ENCODE measurements around the gene SERP2. TPM values are rescaled to one million over a fixed set of nuclear protein-coding genes. Genes with fewer than 3 reads are reported as not detected.

SERP2 gene
- polyA plus RNA-seq, 1 experiment = 5.4 TPM

DNA sequence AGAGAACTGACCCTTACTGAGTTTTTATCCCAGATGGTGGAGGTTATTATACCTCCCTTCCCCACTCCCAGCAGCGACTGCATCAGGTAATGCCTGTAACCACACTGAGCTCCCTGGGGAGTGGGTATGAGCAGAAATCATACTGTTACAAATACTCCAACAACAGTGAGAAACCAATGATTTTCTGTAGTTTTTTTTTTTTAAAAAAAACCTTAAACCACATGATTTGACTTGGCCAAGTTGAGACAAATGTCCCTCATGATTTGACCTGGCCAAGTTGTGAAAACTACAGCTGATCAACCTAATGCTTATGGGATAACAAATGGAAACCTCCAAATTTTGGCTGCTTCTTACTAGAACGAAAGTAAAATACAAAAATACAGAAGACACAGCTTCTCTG lies 33.1 kb upstream of the SERP2 start:
- Histone ChIP-seq H3K36me3 (ENCODE audit: control insufficient read depth, insufficient read depth, low read length) (no peaks in the 10 kb centered on the region), H3K4me3 (ENCODE audit: low read depth, low read length) (no peak overlapping the region), H3K27me3 (ENCODE audit: control insufficient read depth, insufficient read depth, low read length) (peaks cover 2% of the 10 kb centered on the region)
- DNase-seq (ENCODE audit: low read depth) = no peak
- CTCF ChIA-PET = interaction anchor here (0.6 kb wide), 1 partner anchor 397 kb away, joined by 4 read pairs; no protein-coding TSS in a partner anchor
- POLR2A ChIA-PET = no interaction called here
- no peak for TF ChIP-seq CTCF (IDR thresholded peaks at IDR 0.05; ENCODE audit: insufficient read depth, low read depth, low read length)

GRCh38 chr13:44342741-44343140 lies 30.9 kb upstream of the SERP2 start:
- H3K36me3 ChIP-seq (ENCODE audit: control insufficient read depth, insufficient read depth, low read length) = no peaks in the 10 kb centered on the region
- ChIA-PET CTCF (no interaction called here), POLR2A (no interaction called here)
- H3K27me3 ChIP-seq (ENCODE audit: control insufficient read depth, insufficient read depth, low read length) = peaks cover 2% of the 10 kb centered on the region; the same call in 1 of the 2 replicates
- H3K4me3 ChIP-seq (ENCODE audit: low read depth, low read length) = no peak overlapping the region
- DNase-seq (ENCODE audit: low read depth) = no peak
- no peak for TF ChIP-seq CTCF (IDR thresholded peaks at IDR 0.05; ENCODE audit: insufficient read depth, low read depth, low read length)

DNA sequence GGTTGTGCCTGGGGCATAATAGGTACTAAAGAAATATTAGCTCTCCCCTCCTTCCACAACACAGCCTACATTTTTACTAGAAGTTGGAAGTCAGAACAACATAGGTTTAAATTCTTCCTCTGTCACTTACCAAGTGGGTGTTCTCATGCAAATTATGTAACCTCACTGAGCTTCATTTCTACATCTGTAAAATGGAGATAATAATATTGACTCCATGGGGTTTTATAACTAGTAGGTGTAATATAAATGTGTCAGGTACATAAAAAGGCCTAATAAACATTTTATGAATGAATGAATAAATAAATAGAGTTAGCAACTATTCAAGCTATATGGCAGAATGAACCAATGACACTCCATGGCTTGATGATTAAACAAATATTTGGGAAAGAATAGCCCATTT lies 27.1 kb upstream of the SERP2 start:
- ChIA-PET POLR2A (no interaction called here), CTCF (no interaction called here)
- Histone ChIP-seq H3K27me3 (ENCODE audit: control insufficient read depth, insufficient read depth, low read length) (peaks cover 2% of the 10 kb centered on the region; the same call in 1 of the 2 replicates), H3K4me3 (ENCODE audit: low read depth, low read length) (no peak overlapping the region), H3K36me3 (ENCODE audit: control insufficient read depth, insufficient read depth, low read length) (no peaks in the 10 kb centered on the region)
- TF ChIP-seq CTCF (IDR thresholded peaks at IDR 0.05; ENCODE audit: insufficient read depth, low read depth, low read length) = no peak
- DNase-seq (ENCODE audit: low read depth) = no peak

DNA sequence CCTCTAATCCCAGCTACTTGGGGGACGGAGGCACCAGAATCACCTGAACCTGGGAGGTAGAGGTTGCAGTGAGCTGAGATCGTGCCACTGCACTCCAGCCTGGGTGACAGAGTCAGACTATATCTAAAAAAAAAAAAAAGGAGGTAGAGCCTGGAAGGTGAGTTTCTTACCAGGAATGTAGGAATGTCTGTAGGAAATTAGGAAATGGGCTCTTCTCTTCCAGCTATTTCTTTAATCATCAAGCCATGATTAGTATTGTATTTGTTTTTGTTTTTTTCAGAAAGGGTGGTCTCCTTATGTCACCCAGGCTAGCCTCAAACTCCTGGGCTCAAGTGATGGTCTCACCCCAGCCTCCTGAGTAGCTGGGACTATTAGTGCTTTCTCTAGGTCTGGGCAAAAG lies 26.3 kb upstream of the SERP2 start:
- no peak for DNase-seq (ENCODE audit: low read depth)
- Histone ChIP-seq H3K4me3 (ENCODE audit: low read depth, low read length) (no peak overlapping the region), H3K27me3 (ENCODE audit: control insufficient read depth, insufficient read depth, low read length) (no peaks in the 10 kb centered on the region), H3K36me3 (ENCODE audit: control insufficient read depth, insufficient read depth, low read length) (no peaks in the 10 kb centered on the region)
- TF ChIP-seq CTCF (IDR thresholded peaks at IDR 0.05; ENCODE audit: insufficient read depth, low read depth, low read length) = no peak
- POLR2A ChIA-PET = interaction anchor here (0.6 kb wide), 1 partner anchor 208 kb away, joined by 7 read pairs; no protein-coding TSS in a partner anchor
- CTCF ChIA-PET = no interaction called here

- ChIA-PET CTCF (no interaction called here), POLR2A (interaction anchor here (0.6 kb wide), 1 partner anchor 209 kb away, joined by 7 read pairs; no protein-coding TSS in a partner anchor)
- peak; percentile 27 for DNase-seq (ENCODE audit: low read depth)
These were observed 25.7 kb upstream of the SERP2 start for GRCh38 chr13:44347949-44348348.

More at GRCh38 chr13:44347949-44348348, 25.7 kb upstream of the SERP2 start:
- no peak for TF ChIP-seq CTCF (IDR thresholded peaks at IDR 0.05; ENCODE audit: insufficient read depth, low read depth, low read length)
- Histone ChIP-seq H3K36me3 (ENCODE audit: control insufficient read depth, insufficient read depth, low read length) (no peaks in the 10 kb centered on the region), H3K27me3 (ENCODE audit: control insufficient read depth, insufficient read depth, low read length) (no peaks in the 10 kb centered on the region), H3K4me3 (ENCODE audit: low read depth, low read length) (no peak overlapping the region)

All from BJ (cell line).